Measurements from ENCODE around the gene AFF1. TPM values are rescaled to one million over a fixed set of nuclear protein-coding genes. Genes with fewer than 3 reads are reported as not detected.

The AFF1 gene
- total RNA-seq, 1 donor from 2014 or later: 77.8 TPM

DNA sequence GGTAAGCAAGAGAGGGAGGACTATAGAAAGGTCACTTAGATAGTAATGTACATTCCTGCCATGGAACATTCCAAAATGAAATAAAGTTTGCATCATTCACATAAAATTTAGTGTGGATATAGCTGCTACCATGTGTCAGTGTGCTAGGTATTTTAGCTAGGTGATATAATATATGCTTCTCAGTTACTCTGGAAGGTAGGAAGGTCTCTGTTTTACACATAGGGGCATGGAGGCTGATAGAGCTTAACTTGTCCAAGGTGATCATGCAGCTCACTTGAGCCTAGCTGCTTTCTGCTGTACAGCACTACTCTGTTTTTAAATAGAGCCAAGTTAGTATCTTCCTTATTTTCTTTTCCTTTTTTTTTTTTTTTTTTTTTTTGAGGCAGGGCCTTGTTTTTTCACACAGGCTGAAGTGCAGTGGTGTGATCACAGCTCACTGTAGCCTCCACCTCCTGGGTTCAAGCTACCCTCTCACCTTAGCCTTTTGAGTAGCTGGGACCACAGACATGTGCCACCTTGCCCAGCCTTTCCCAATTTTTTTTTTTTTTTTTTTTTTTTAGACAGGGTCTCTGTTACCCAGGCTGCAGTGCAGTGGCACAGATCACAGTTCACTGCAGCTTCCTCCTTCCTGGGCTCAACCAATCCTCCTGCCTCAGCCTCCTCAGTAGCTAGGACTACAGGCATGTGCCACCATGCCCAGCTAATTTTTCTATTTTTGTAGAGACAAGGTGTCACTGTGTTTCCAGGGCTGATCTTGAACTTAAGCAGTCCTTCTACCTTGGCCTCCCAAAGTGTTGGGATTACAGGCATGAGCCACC lies 10.4 kb downstream of the AFF1 start:
- DNase-seq (no peak), ATAC-seq (peak; percentile 49)
- intact Hi-C loops (cut with micrococcal nuclease): no loop called here

DNA sequence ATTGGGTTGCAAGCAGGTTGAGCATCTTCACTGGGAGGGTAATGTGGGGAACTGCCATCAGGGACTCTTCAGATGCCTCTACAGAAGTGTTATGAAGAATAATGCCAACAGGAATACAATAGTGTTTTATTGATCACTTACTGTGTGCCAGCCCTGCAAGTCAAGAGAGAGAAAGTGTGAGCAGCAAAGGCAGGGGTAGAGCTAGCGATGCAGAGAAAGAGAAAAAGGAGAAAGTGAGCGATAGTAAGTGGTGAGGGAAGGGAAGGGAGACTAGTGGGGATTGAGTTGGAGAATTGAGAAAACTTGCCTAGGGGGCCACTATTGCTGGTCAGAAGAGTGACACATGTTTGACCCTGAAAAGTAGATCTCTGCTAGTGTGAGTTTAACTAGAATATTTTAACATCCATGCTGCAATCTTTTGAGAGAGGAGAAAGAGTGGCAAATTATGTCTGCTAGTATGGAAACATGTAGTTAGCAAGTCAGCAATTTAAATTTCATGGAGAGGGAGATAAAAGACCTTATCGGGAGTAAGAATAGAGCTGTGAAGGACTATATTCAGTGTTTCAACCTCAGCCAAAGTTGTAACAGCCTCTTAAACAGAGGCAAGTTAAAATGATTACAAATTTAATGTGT lies 12.2 kb downstream of the AFF1 start:
- intact Hi-C loops (cut with micrococcal nuclease): no loop called here
- DNase-seq (no peak), ATAC-seq (peak; percentile 26)

DNA sequence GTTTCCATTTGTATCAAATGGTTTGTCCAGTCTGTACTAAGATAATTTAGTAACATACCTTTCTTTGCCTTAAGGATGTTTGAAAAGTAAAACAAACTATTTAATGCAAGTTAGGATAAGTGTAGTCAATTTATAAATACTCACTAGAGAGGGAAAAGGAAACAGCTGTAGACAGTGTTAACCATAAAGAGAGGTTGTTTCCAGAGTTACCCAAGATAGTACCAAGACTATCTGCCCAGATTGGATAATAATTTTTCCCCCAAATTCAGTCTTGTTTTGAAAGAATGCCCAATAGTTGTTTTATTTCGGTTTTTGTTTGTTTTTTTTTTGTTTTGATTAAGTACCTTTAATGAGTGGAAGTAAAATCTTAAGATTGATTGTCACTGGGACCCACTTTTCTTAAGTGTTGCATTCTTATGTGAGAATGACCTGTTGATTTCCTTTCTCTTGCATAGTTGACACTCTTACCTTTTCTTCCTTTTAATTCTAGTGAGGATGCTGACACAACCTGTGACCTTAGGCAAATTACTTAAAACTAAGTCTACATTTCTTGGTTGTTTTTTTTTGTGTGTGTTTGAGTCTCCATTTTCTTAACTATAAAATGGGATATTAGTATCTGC lies 12.8 kb downstream of the AFF1 start:
- DNase-seq: no peak
- intact Hi-C loops (cut with micrococcal nuclease): no loop called here
- peak; percentile 19 for ATAC-seq

DNA sequence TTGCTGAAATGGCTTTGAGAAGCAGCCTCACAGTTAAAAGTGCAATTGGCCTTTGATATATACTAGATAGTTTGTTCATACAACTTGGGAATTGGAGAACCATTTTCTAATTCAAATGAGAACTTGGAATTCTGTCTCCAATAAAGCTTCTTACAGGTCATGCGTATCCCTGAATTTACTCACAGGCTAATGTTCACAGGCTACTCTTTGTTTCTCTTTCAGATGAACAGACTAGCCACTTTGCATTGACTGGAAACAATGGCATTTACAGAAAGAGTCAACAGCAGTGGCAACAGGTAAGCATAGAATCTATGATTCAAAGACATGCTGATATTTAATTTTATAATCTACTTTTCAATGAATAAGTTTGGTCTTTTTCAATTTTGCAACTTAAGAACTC lies 13.5 kb downstream of the AFF1 start:
- ATAC-seq: no peak
- intact Hi-C loops (cut with micrococcal nuclease): no loop called here
- DNase-seq: no peak

DNA sequence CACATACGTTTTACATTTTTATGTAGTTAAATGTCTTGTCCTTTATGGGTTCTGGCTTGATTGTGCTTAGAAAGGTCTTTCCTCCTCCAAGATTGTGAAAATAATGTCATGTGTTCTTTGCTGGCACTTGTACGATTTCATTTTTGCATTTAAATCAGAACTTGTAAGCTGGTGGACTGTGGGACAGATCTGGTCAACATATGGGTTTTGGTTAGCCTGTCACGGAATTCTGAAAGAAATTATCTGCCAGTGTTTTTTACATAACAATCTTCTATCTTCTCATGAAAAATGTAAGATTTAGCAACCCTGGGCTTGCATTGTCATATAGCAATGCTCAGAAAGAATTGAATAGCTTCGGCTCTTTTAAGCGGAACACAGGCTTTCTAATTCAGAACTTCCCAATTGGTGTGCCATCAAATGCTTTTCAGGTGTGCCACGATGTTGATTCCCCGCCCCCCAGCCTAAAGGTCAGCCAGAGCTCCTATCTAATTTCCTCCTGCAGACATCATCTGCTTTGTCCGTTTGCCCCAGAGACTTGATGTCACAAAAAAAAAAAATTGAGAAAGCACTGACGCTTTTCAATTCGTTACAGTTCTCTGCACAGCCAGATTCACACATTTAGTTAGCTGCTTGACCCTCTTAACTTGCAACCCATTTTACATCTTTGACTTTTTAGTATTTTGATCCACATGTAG lies 16.2 kb downstream of the AFF1 start:
- ATAC-seq: no peak
- intact Hi-C loops (cut with micrococcal nuclease): no loop called here
- DNase-seq: no peak

DNA sequence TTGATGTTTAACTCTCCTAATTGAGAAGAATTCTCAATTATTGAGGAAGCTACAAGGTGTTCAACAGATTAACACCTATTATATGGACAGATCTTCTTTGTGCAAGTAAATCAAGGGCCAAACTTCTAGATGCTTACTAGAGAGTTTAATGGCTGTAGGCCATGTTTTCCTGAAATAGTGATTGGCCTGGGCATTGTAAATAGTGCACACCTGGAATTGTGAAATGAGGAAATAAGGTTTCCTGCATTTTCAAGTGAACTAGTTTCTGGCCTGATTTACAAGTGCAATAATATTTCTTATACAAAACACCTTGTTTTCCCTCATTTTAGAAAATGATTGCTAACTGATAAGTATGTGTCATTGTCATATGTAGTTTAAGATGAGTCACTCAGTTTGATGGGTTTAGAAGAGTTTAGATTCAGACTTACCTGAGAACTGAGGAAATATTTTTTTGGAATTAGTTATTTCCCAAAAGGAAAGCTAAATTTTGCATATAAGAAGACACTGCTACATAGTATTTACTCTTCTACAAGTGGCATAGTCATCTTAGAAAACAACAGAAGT lies 21.2 kb downstream of the AFF1 start:
- intact Hi-C loops (cut with micrococcal nuclease): no loop called here
- ATAC-seq (no peak), DNase-seq (no peak)

DNA sequence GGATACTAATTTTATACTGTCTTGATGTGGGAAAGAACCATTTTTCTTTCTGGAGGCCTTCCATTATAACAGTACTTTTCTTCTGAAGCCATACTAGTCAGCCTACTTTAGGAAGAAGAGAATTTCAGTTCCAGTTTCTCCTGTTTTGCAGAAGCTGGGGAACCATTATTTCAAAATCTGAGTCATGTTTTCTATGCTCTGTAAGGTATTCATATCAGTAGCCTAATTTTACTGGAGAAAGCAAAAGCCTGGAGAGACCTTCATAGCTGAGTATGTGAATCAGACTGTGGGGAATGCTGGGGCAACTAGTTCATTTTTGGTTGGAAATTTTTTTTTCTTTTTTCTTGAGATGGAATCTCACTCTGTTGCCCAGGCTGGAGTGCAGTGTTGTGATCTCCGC lies 22.4 kb downstream of the AFF1 start:
- intact Hi-C loops (cut with micrococcal nuclease): no loop called here
- ATAC-seq (no peak), DNase-seq (no peak)

DNA sequence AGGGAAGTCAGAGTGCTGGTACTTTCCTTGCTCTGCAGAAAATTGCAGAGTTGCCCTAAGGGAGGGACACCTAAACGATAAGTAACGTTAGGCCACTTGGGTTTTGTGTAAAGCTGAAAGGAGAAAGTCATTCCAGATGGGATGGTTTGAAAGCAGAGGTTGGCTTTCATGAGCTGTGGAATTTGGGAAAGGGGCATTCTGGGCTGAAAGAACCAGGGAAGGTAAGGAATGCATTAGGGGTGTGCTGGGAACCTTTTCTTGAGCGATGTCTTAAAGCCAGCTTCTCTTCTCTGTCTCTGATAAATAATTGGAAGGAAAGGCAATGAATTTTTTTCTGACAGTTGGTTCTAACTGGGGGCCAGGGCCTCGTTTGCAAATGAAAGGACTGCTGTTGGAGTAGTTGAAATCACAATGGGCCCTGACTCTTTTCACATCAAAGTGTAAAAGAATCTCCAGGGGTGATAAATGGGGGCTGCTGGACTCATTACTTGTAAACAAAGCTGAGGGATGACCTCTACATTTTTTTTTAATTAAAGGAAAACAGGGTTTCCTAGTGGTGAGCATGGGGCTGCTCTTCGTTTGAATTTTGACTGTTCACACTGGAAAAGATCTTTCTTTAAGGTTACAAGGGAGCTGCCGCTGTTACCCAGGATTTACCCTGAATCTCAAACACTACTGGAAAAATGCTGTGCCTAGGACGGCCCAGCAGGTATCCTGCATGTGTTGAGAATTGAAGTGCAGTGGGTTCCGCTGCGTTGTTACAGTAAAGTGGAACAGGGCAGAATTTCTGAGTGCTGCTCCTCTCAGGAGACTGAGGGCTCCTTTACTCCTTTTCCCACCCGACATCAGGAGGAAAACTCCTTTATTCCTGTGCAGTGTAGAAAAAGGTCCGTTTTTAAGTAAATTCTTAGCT lies 25.0 kb downstream of the AFF1 start:
- ATAC-seq: no peak
- DNase-seq: no peak
- intact Hi-C loops (cut with micrococcal nuclease): no loop called here

DNA sequence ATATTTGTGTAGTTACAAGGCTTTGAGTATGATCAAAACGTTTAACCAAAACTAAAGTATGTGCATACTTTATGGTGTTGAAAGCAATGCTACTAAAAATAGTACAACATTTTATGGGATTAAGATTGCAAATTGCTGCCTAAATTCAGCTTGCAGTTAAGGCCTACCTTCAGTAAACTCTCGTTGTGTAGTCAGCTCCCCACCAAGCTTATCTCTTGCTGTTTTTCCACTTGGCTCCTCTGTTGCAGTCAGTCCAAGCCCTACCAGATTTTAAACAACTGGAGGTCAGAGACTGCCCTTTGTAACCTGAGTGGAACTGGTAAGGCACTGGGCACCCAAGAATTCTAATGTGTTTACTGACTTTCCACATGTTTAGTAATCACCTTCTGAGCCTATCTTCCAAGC lies 25.7 kb downstream of the AFF1 start:
- DNase-seq (no peak), ATAC-seq (peak; percentile 87)
- intact Hi-C loops (cut with micrococcal nuclease): no loop called here

GRCh38 chr4:86961116-86961515 lies 26.3 kb downstream of the AFF1 start:
- intact Hi-C loops (cut with micrococcal nuclease): no loop called here
- no peak for DNase-seq
- no peak for ATAC-seq

GRCh38 chr4:86961605-86962295 lies 26.9 kb downstream of the AFF1 start:
- intact Hi-C loops (cut with micrococcal nuclease): no loop called here
- DNase-seq: no peak
- ATAC-seq: peak; percentile 76

GRCh38 chr4:86963697-86964096 lies 28.9 kb downstream of the AFF1 start:
- ATAC-seq: no peak
- no peak for DNase-seq
- intact Hi-C loops (cut with micrococcal nuclease): no loop called here

DNA sequence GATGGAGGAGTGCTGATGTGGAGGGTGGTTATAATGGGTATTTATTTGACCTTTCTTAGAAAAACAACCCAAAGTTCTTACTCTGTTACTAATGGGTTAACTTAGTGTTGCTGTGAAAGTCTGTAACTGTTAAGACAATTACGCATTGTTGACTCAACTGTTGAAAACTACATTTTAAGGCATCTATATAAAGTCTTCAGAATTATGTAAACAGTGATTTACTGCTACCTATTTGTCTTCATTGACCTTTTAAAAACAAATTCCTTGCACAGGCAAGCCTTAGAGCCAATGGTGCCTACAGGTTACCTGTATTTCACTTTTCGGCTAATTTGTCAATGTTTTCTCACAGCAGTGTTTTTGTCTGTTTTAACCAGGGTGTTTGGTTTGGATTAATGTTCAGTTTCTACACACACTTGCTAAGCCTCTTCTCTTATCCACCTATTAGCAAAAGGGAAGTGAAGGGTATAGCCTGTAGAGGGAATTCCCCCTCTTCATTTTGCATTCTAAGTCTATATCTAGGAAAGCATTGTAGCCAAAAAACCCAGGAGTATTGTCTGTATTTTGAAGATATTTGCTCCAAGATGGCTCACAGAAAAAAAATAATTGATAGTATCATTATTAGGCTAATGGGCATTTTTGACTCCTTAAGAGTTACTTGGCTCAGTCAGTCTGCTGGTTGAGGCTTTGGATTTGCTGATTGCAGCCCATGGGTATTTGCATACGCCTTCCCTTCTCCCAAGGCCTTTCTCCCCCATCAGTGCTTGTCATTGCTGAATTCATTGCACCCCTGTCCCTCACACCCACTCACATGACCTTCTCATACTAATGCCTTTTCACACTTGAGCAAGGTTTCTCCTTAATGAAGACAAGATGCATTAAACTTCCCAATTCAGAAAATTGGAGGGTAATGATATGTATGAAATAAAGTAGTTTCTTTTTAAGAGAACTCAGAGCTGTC lies 30.5 kb downstream of the AFF1 start:
- intact Hi-C loops (cut with micrococcal nuclease): no loop called here
- no peak for DNase-seq
- no peak for ATAC-seq

- intact Hi-C loops (cut with micrococcal nuclease): no loop called here
- no peak for DNase-seq
- ATAC-seq: no peak
These were observed 32.3 kb downstream of the AFF1 start for GRCh38 chr4:86967073-86967472.

- intact Hi-C loops (cut with micrococcal nuclease): no loop called here
- ATAC-seq (no peak), DNase-seq (no peak)
These were observed 33.0 kb downstream of the AFF1 start for GRCh38 chr4:86967798-86968197.

- intact Hi-C loops (cut with micrococcal nuclease): no loop called here
- DNase-seq (no peak), ATAC-seq (no peak)
These were observed 33.7 kb downstream of the AFF1 start for GRCh38 chr4:86968547-86968946.

All from left ventricle myocardium superior (tissue), 1 donor.